ENCODE data around the gene LIN7A.

LIN7A gene

GRCh38 chr12:80763874-80764273 lies 173.9 kb downstream of the LIN7A start:
- H3K9me3 ChIP-seq: no peaks in the 10 kb centered on the region
- H3K27me3 ChIP-seq: peaks cover 39% of the 10 kb centered on the region
- no peak overlapping the region for H3K4me3 ChIP-seq (ENCODE audit: low read depth in 1 of 2, low read length in 1 of 2)
- TF ChIP-seq, protein P1, sequence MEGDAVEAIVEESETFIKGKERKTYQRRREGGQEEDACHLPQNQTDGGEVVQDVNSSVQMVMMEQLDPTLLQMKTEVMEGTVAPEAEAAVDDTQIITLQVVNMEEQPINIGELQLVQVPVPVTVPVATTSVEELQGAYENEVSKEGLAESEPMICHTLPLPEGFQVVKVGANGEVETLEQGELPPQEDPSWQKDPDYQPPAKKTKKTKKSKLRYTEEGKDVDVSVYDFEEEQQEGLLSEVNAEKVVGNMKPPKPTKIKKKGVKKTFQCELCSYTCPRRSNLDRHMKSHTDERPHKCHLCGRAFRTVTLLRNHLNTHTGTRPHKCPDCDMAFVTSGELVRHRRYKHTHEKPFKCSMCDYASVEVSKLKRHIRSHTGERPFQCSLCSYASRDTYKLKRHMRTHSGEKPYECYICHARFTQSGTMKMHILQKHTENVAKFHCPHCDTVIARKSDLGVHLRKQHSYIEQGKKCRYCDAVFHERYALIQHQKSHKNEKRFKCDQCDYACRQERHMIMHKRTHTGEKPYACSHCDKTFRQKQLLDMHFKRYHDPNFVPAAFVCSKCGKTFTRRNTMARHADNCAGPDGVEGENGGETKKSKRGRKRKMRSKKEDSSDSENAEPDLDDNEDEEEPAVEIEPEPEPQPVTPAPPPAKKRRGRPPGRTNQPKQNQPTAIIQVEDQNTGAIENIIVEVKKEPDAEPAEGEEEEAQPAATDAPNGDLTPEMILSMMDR (IDR thresholded peaks at IDR 0.05): no peak
- no peaks in the 10 kb centered on the region for H3K4me1 ChIP-seq (ENCODE audit: control insufficient read depth in 1 of 2, insufficient read depth in 1 of 2, low read depth in 1 of 2, low read length in 1 of 2)
- no peaks in the 10 kb centered on the region for H3K36me3 ChIP-seq
- no peak overlapping the region for H3K27ac ChIP-seq

DNA sequence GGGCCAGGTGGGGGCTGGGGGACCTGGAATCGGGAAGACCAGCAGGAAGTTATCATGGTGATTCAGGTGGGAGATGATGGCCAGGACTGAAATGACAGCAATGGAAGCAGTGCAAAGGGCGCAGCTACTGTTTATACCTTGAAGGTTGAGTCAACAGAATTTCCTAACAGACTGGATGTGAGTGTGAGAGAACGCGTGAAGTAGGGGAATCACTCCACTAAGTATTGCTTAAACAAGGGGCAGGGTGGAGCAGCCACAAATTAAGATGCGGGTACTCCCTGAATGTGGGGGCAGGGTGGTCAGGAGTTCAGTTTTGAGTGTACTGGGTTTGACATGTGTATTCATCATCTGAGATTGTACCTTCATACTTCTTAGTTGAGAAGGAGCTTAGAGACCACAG lies 175.9 kb downstream of the LIN7A start:
- Histone ChIP-seq H3K27me3 (peaks cover 39% of the 10 kb centered on the region), H3K4me3 (ENCODE audit: low read depth in 1 of 2, low read length in 1 of 2) (no peak overlapping the region), H3K36me3 (no peaks in the 10 kb centered on the region), H3K9me3 (no peaks in the 10 kb centered on the region), H3K27ac (no peak overlapping the region), H3K4me1 (ENCODE audit: control insufficient read depth in 1 of 2, insufficient read depth in 1 of 2, low read depth in 1 of 2, low read length in 1 of 2) (no peaks in the 10 kb centered on the region)
- TF ChIP-seq, protein P1 (IDR thresholded peaks at IDR 0.05): no peak

GRCh38 chr12:80756875-80757274 lies 180.9 kb downstream of the LIN7A start:
- TF ChIP-seq, protein P1 (IDR thresholded peaks at IDR 0.05): no peak
- no peak overlapping the region for H3K4me3 ChIP-seq (ENCODE audit: low read depth in 1 of 2, low read length in 1 of 2)
- no peak overlapping the region for H3K27ac ChIP-seq

DNA sequence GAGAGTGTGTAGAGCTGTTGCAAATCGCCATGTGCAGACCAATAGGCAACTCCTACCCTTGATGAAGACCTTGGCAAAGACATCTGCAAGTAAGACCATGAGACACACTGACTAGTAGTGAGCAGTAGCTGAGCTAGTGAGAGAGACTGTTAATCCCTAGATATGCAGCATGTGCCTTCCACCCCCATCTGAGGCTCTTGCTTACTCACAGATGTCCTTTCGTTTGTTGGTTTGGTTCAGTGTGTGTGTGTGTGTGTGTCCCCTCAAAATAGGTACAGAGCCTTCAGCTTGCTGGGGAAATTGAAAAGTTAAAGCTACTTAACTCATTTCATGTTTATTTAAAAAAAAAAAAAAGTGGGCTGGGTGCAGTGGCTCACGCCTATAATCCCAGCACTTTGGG lies 183.5 kb downstream of the LIN7A start:
- no peaks in the 10 kb centered on the region for H3K27me3 ChIP-seq
- H3K4me3 ChIP-seq (ENCODE audit: low read depth in 1 of 2, low read length in 1 of 2): no peak overlapping the region
- H3K9me3 ChIP-seq: no peaks in the 10 kb centered on the region
- no peaks in the 10 kb centered on the region for H3K4me1 ChIP-seq (ENCODE audit: control insufficient read depth in 1 of 2, insufficient read depth in 1 of 2, low read depth in 1 of 2, low read length in 1 of 2)
- TF ChIP-seq, protein P1 (IDR thresholded peaks at IDR 0.05): no peak
- no peak overlapping the region for H3K27ac ChIP-seq
- no peaks in the 10 kb centered on the region for H3K36me3 ChIP-seq

More at GRCh38 chr12:80756875-80757274, 180.9 kb downstream of the LIN7A start:
- no peaks in the 10 kb centered on the region for H3K9me3 ChIP-seq
- H3K4me1 ChIP-seq (ENCODE audit: control insufficient read depth in 1 of 2, insufficient read depth in 1 of 2, low read depth in 1 of 2, low read length in 1 of 2): no peaks in the 10 kb centered on the region
- peaks cover 24% of the 10 kb centered on the region for H3K27me3 ChIP-seq
- H3K36me3 ChIP-seq: no peaks in the 10 kb centered on the region

- TF ChIP-seq, protein P1 (IDR thresholded peaks at IDR 0.05): no peak
- H3K36me3 ChIP-seq: no peaks in the 10 kb centered on the region
- no peak overlapping the region for H3K27ac ChIP-seq
- no peak overlapping the region for H3K4me3 ChIP-seq (ENCODE audit: low read depth in 1 of 2, low read length in 1 of 2)
- no peaks in the 10 kb centered on the region for H3K27me3 ChIP-seq
- H3K9me3 ChIP-seq: no peaks in the 10 kb centered on the region
- no peaks in the 10 kb centered on the region for H3K4me1 ChIP-seq (ENCODE audit: control insufficient read depth in 1 of 2, insufficient read depth in 1 of 2, low read depth in 1 of 2, low read length in 1 of 2)
These were observed 185.3 kb downstream of the LIN7A start for GRCh38 chr12:80752464-80752863.

- no peak overlapping the region for H3K4me3 ChIP-seq (ENCODE audit: low read depth in 1 of 2, low read length in 1 of 2)
- no peaks in the 10 kb centered on the region for H3K4me1 ChIP-seq (ENCODE audit: control insufficient read depth in 1 of 2, insufficient read depth in 1 of 2, low read depth in 1 of 2, low read length in 1 of 2)
- no peaks in the 10 kb centered on the region for H3K9me3 ChIP-seq
- H3K36me3 ChIP-seq: no peaks in the 10 kb centered on the region
- H3K27me3 ChIP-seq: no peaks in the 10 kb centered on the region
- H3K27ac ChIP-seq: no peak overlapping the region
- TF ChIP-seq, protein P1 (IDR thresholded peaks at IDR 0.05): no peak
These were observed 188.3 kb downstream of the LIN7A start for GRCh38 chr12:80749456-80749855.
